Chondrocyte (in vitro differentiated cells): ENCODE data around the gene NOVA1. TPM values are rescaled to one million over a fixed set of nuclear protein-coding genes. Genes with fewer than 3 reads are reported as not detected.

ENCODE experiments used
- DNase-seq: peaks from one replicate; pipeline ENCODE4 v3.0.0; 2021; ENCODE audit warnings: mixed read lengths, low spot score
- H3K27ac Mint-ChIP-seq: one replicate; pipeline ENCODE4 v1.8.0; 2021; ENCODE audit warnings: mild to moderate bottlenecking, moderate library complexity, mixed read lengths; ENCODE audit not compliant: unreplicated experiment
- H3K27me3 Mint-ChIP-seq: 2 replicates; pipeline ENCODE4 v1.8.0; 2021; ENCODE audit warnings: low read depth, mixed read lengths
- H3K36me3 Mint-ChIP-seq: 2 replicates; pipeline ENCODE4 v1.8.0; 2021; ENCODE audit warnings: low read depth, mixed read lengths
- H3K4me1 Mint-ChIP-seq: 2 replicates; pipeline ENCODE4 v1.8.0; 2021; ENCODE audit warnings: low read depth, mild to moderate bottlenecking, mixed read lengths
- H3K4me3 Mint-ChIP-seq: one replicate; pipeline ENCODE4 v1.8.0; 2021; ENCODE audit warnings: mild to moderate bottlenecking, moderate library complexity, mixed read lengths; ENCODE audit not compliant: unreplicated experiment
- H3K9me3 Mint-ChIP-seq: 2 replicates; pipeline ENCODE4 v1.8.0; 2021; ENCODE audit warnings: low read depth, mixed read lengths
- CTCF ChIP-seq: fragments of 200-600 bp; sonication (generic); IDR thresholded peaks from 2 replicates; pipeline ENCODE4 v1.5.0; 2021; ENCODE audit warnings: antibody characterized with exemption, mild to moderate bottlenecking, moderate library complexity
- total RNA-seq: library from RNA; stranded (reverse); gene quantifications from 3 replicates; pipeline ENCODE4 v1.2.1, GENCODE V29; 2021

The NOVA1 gene
- total RNA-seq, 1 donor from 2014 or later = 0.97 TPM

GRCh38 chr14:26526137-26526536, 71.7 kb downstream of the NOVA1 start:
- TF ChIP-seq CTCF = no peak
- Mint-ChIP-seq H3K36me3 (no peaks in the 10 kb centered on the region), H3K27me3 (no peaks in the 10 kb centered on the region), H3K4me1 (peaks cover 13% of the 10 kb centered on the region), H3K27ac (no peak overlapping the region), H3K9me3 (no peaks in the 10 kb centered on the region), H3K4me3 (no peak overlapping the region)
- no peak for DNase-seq

GRCh38 chr14:26525085-26525484, 72.7 kb downstream of the NOVA1 start:
- H3K4me3 Mint-ChIP-seq = no peak overlapping the region
- H3K36me3 Mint-ChIP-seq = no peaks in the 10 kb centered on the region

GRCh38 chr14:26522967-26523366, 74.9 kb downstream of the NOVA1 start:
- no peaks in the 10 kb centered on the region for H3K9me3 Mint-ChIP-seq
- H3K27ac Mint-ChIP-seq = peak overlapping the region; percentile 62
- DNase-seq = no peak
- H3K4me1 Mint-ChIP-seq = peaks cover 13% of the 10 kb centered on the region
- H3K27me3 Mint-ChIP-seq = no peaks in the 10 kb centered on the region
- H3K4me3 Mint-ChIP-seq = no peak overlapping the region
- no peak for TF ChIP-seq CTCF
- no peaks in the 10 kb centered on the region for H3K36me3 Mint-ChIP-seq

More at GRCh38 chr14:26525085-26525484, 72.7 kb downstream of the NOVA1 start:
- Mint-ChIP-seq H3K27ac (no peak overlapping the region), H3K27me3 (no peaks in the 10 kb centered on the region), H3K9me3 (no peaks in the 10 kb centered on the region), H3K4me1 (peaks cover 13% of the 10 kb centered on the region)
- DNase-seq = no peak
- no peak for TF ChIP-seq CTCF

- no peaks in the 10 kb centered on the region for H3K27me3 Mint-ChIP-seq
- TF ChIP-seq CTCF = no peak
- peaks cover 5% of the 10 kb centered on the region for H3K4me1 Mint-ChIP-seq
- H3K9me3 Mint-ChIP-seq = no peaks in the 10 kb centered on the region
- no peaks in the 10 kb centered on the region for H3K36me3 Mint-ChIP-seq
- no peak for DNase-seq
- H3K4me3 Mint-ChIP-seq = no peak overlapping the region
- H3K27ac Mint-ChIP-seq = no peak overlapping the region
These were observed 80.1 kb downstream of the NOVA1 start for GRCh38 chr14:26517771-26518170.

- Mint-ChIP-seq H3K9me3 (peaks cover 4% of the 10 kb centered on the region), H3K27ac (no peak overlapping the region), H3K36me3 (no peaks in the 10 kb centered on the region), H3K4me3 (no peak overlapping the region), H3K4me1 (no peaks in the 10 kb centered on the region), H3K27me3 (no peaks in the 10 kb centered on the region)
- no peak for DNase-seq
- no peak for TF ChIP-seq CTCF
These were observed 97.8 kb downstream of the NOVA1 start for GRCh38 chr14:26500028-26500427.
